GM18907 (cell line): ENCODE results near the gene VAMP8.
A peak's percentile ranks its signal among the peaks of the same experiment; 100 is the strongest.
"Not testable (repeated sequence)": the region's sequence is repeated elsewhere in the genome, so short reads cannot be mapped to it uniquely, and the experiment has no call there.

ENCODE experiments used
- ATAC-seq: cut with Tn5 transposase; IDR thresholded peaks from one replicate; pipeline ENCODE4 v1.9.1; 2021; ENCODE audit warnings: mild to moderate bottlenecking, moderate library complexity; ENCODE audit not compliant: unreplicated experiment

VAMP8 gene

GRCh38 chr2:85579266-85579935 is 2.0 kb downstream of the VAMP8 start:
- no peak for ATAC-seq

- ATAC-seq, result no peak
Observed at GRCh38 chr2:85580206-85580605, 2.8 kb downstream of the VAMP8 start.

GRCh38 chr2:85582492-85582891 is 5.1 kb downstream of the VAMP8 start:
- no peak for ATAC-seq

- ATAC-seq, result peak; percentile 18
Observed at GRCh38 chr2:85583667-85584353, 6.4 kb downstream of the VAMP8 start.

- peak; percentile 68 for ATAC-seq
Observed at GRCh38 chr2:85584354-85584856, 7.0 kb downstream of the VAMP8 start, which contains the start of gene VAMP5. Gene VAMP5 (plus strand): TSS chr2:85584431. CDS start chr2:85584491, 60 bp downstream.

GRCh38 chr2:85584857-85585780 is 7.7 kb downstream of the VAMP8 start:
- peak; percentile 45 for ATAC-seq

- no peak for ATAC-seq
Observed at GRCh38 chr2:85585781-85586105, 8.4 kb downstream of the VAMP8 start.

GRCh38 chr2:85588236-85588635 is 10.8 kb downstream of the VAMP8 start:
- no peak for ATAC-seq

- no peak for ATAC-seq
Observed at GRCh38 chr2:85588645-85589044, 11.3 kb downstream of the VAMP8 start.

GRCh38 chr2:85589181-85589580 is 11.8 kb downstream of the VAMP8 start:
- ATAC-seq, result no peak

- ATAC-seq, result no peak
Observed at GRCh38 chr2:85589982-85590791, 12.8 kb downstream of the VAMP8 start.

- ATAC-seq, result no peak
Observed at GRCh38 chr2:85590950-85591349, 13.6 kb downstream of the VAMP8 start.

- no peak for ATAC-seq
Observed at GRCh38 chr2:85591563-85591962, 14.2 kb downstream of the VAMP8 start.

- not testable (repeated sequence) for ATAC-seq
Observed at GRCh38 chr2:85592299-85592698, 14.9 kb downstream of the VAMP8 start.

GRCh38 chr2:85593023-85593422 is 15.6 kb downstream of the VAMP8 start:
- ATAC-seq, result no peak

- peak; percentile 2 for ATAC-seq
Observed at GRCh38 chr2:85594715-85595300, 17.4 kb downstream of the VAMP8 start.

GRCh38 chr2:85595301-85596025 is 18.1 kb downstream of the VAMP8 start, which contains the start of gene RNF181:
Gene RNF181 (plus strand): TSS chr2:85595745. CDS start chr2:85595764, 19 bp downstream.
- peak; percentile 99 for ATAC-seq

- ATAC-seq, result peak; percentile 4
Observed at GRCh38 chr2:85596026-85596333, 18.6 kb downstream of the VAMP8 start.

GRCh38 chr2:85596486-85597143 is 19.2 kb downstream of the VAMP8 start:
- ATAC-seq, result no peak
